ENCODE results near the gene SHLD1.
A peak's percentile ranks its signal among the peaks of the same experiment; 100 is the strongest.

- no peak for TF ChIP-seq POLR2A (IDR thresholded peaks at IDR 0.05; ENCODE audit: low read depth, low read length)
- TF ChIP-seq, protein P1, sequence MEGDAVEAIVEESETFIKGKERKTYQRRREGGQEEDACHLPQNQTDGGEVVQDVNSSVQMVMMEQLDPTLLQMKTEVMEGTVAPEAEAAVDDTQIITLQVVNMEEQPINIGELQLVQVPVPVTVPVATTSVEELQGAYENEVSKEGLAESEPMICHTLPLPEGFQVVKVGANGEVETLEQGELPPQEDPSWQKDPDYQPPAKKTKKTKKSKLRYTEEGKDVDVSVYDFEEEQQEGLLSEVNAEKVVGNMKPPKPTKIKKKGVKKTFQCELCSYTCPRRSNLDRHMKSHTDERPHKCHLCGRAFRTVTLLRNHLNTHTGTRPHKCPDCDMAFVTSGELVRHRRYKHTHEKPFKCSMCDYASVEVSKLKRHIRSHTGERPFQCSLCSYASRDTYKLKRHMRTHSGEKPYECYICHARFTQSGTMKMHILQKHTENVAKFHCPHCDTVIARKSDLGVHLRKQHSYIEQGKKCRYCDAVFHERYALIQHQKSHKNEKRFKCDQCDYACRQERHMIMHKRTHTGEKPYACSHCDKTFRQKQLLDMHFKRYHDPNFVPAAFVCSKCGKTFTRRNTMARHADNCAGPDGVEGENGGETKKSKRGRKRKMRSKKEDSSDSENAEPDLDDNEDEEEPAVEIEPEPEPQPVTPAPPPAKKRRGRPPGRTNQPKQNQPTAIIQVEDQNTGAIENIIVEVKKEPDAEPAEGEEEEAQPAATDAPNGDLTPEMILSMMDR (IDR thresholded peaks at IDR 0.05; ENCODE audit: extremely low read depth in 1 of 2, insufficient read depth in 1 of 2, low read depth in 1 of 2, low read length in 2 of 2), result peak in 1 of 2 donors; percentile 9
These were observed 37.0 kb downstream of the SHLD1 start for GRCh38 chr20:5786930-5787795.
